IMR-90 (cell line): ENCODE results near the gene YIPF3. TPM values are rescaled to one million over a fixed set of nuclear protein-coding genes. Genes with fewer than 3 reads are reported as not detected.

ENCODE experiments used
- ATAC-seq: fragments of 200-7000 bp; cut with Tn5 transposase; 2 replicates; pipeline ENCODE4 v1.9.1; 2020; ENCODE audit warnings: low read depth, mild to moderate bottlenecking, moderate library complexity
- BruUV-seq: library from RNA; stranded (reverse); fragments of 400-500 nt; replicated peaks from 2 replicates; lab custom pipeline; 2021; lab: Mats Ljungman, UMichigan
- CTCF ChIA-PET: fragments of 300-600 bp; formaldehyde crosslinking; extraction: SDS; loops from one replicate; lab custom pipeline; 2021; ENCODE audit warnings: antibody characterized with exemption; lab: Yijun Ruan, JAX
- POLR2A ChIA-PET: fragments of 300-600 bp; sonication (Branson Sonifier 250); formaldehyde crosslinking; loops from one replicate; lab custom pipeline; 2022; ENCODE audit warnings: antibody characterized with exemption; ENCODE audit not compliant: unreplicated experiment; lab: Charles Lee
- DNase-seq: peaks from one replicate; pipeline ENCODE4 v3.0.0; 2013
- H2AFZ ChIP-seq: replicated peaks from 2 replicates; pipeline ENCODE3; 2013; ENCODE audit warnings: low read length, mild to moderate bottlenecking; ENCODE audit not compliant: poor library complexity
- H2AK5ac ChIP-seq: 2 replicates; pipeline ENCODE4 v1.6.1; 2013; ENCODE audit warnings: low read depth, low read length, inconsistent platforms
- H2AK9ac ChIP-seq: replicated peaks from 2 replicates; pipeline ENCODE3; 2013; ENCODE audit warnings: mild to moderate bottlenecking, low read depth, low read length, moderate library complexity; ENCODE audit not compliant: poor library complexity
- H2BK120ac ChIP-seq: 2 replicates; pipeline ENCODE4 v1.6.1; 2013; ENCODE audit warnings: low read depth, low read length, inconsistent platforms
- H2BK15ac ChIP-seq: 3 replicates; pipeline ENCODE4 v1.6.1; 2013; ENCODE audit warnings: low read depth, low read length, inconsistent platforms
- H2BK20ac ChIP-seq: 2 replicates; pipeline ENCODE4 v1.6.1; 2013; ENCODE audit warnings: low read depth, mild to moderate bottlenecking, inconsistent platforms, low read length, moderate library complexity
- H2BK5ac ChIP-seq: 2 replicates; pipeline ENCODE4 v1.6.1; 2013; ENCODE audit warnings: mild to moderate bottlenecking, low read depth, low read length, inconsistent platforms; ENCODE audit not compliant: poor library complexity, severe bottlenecking
- H3K14ac ChIP-seq: replicated peaks from 2 replicates; pipeline ENCODE4 v1.6.1; 2013; ENCODE audit warnings: low read depth, low read length, inconsistent platforms
- H3K18ac ChIP-seq: 2 replicates; pipeline ENCODE4 v1.6.1; 2013; ENCODE audit warnings: low read depth, low read length, control low read depth
- H3K23ac ChIP-seq: 2 replicates; pipeline ENCODE4 v1.6.1; 2013; ENCODE audit warnings: low read depth, low read length, inconsistent platforms
- H3K27ac ChIP-seq: 2 replicates; pipeline ENCODE4 v1.5.1; 2013; ENCODE audit warnings: mild to moderate bottlenecking, control low read depth, low read length; ENCODE audit not compliant: insufficient read depth
- H3K27me3 ChIP-seq: 2 replicates; pipeline ENCODE4 v1.6.1; 2013; ENCODE audit warnings: low read length; ENCODE audit not compliant: control insufficient read depth, insufficient read depth
- H3K36me3 ChIP-seq: 2 replicates; pipeline ENCODE4 v1.6.1; 2013; ENCODE audit warnings: low read length, mixed read lengths; ENCODE audit not compliant: control insufficient read depth, insufficient read depth
- H3K4ac ChIP-seq: 2 replicates; pipeline ENCODE4 v1.6.1; 2013; ENCODE audit warnings: low read depth, low read length, inconsistent platforms
- H3K4me1 ChIP-seq: 2 replicates; pipeline ENCODE4 v1.6.1; 2013; ENCODE audit warnings: low read length, mixed read lengths; ENCODE audit not compliant: control insufficient read depth, insufficient read depth
- H3K4me2 ChIP-seq: 2 replicates; pipeline ENCODE4 v1.6.1; 2013; ENCODE audit warnings: low read depth, mild to moderate bottlenecking, control low read depth, low read length, moderate library complexity
- H3K4me3 ChIP-seq: 2 replicates; pipeline ENCODE4 v1.5.1; 2013; ENCODE audit warnings: low read depth, mild to moderate bottlenecking, control low read depth, low read length, moderate library complexity; ENCODE audit not compliant: insufficient read depth
- H3K56ac ChIP-seq: 2 replicates; pipeline ENCODE4 v1.6.1; 2013; ENCODE audit warnings: low read length, inconsistent platforms; ENCODE audit not compliant: insufficient read depth; ENCODE audit errors: extremely low read depth
- H3K79me1 ChIP-seq, 2 experiments: 2 replicates each; pipeline ENCODE4 v1.6.1; 2013; ENCODE audit warnings: low read length in 2 of 2, inconsistent platforms in 1 of 2, low read depth in 1 of 2
- H3K9ac ChIP-seq: 2 replicates; pipeline ENCODE4 v1.6.1; 2013; ENCODE audit warnings: low read depth, low read length, control low read depth
- H3K9me1 ChIP-seq: 2 replicates; pipeline ENCODE4 v1.6.1; 2013; ENCODE audit warnings: low read length, inconsistent platforms; ENCODE audit not compliant: insufficient read depth
- H3K9me3 ChIP-seq: 2 replicates; pipeline ENCODE4 v1.6.1; 2013; ENCODE audit warnings: low read length; ENCODE audit not compliant: control insufficient read depth, insufficient read depth
- H4K20me1 ChIP-seq: 2 replicates; pipeline ENCODE4 v1.6.1; 2013; ENCODE audit warnings: low read length, inconsistent platforms; ENCODE audit not compliant: insufficient read depth
- H4K5ac ChIP-seq: 2 replicates; pipeline ENCODE4 v1.6.1; 2013; ENCODE audit warnings: mild to moderate bottlenecking, low read depth, low read length, control low read depth
- H4K8ac ChIP-seq, 2 experiments: 2 replicates each; pipeline ENCODE4 v1.6.1; 2013; ENCODE audit warnings: low read depth in 2 of 2, low read length in 2 of 2, control low read depth in 1 of 2, inconsistent platforms in 1 of 2
- H4K91ac ChIP-seq: 2 replicates; pipeline ENCODE4 v1.6.1; 2013; ENCODE audit warnings: low read depth, low read length, inconsistent platforms; ENCODE audit not compliant: insufficient read depth
- BHLHE40 ChIP-seq: fragments of 150-350 bp; IDR thresholded peaks from 2 replicates; pipeline ENCODE4 v1.6.1; 2016; ENCODE audit warnings: mild to moderate bottlenecking, low read depth, low read length
- CEBPB ChIP-seq: IDR thresholded peaks from 2 replicates; pipeline ENCODE4 v1.6.1; 2012; ENCODE audit warnings: low read depth, low read length, improper control_type of control experiment
- CTCF ChIP-seq: conservative IDR thresholded peaks from 2 replicates; pipeline ENCODE4 v1.5.1; 2012; ENCODE audit warnings: mild to moderate bottlenecking, low read depth, low read length, improper control_type of control experiment
- FOS ChIP-seq: fragments of 150-350 bp; IDR thresholded peaks from 2 replicates; pipeline ENCODE4 v1.6.1; 2016; ENCODE audit warnings: low read depth, low read length
- MAZ ChIP-seq: IDR thresholded peaks from 2 replicates; pipeline ENCODE4 v1.6.1; 2012; ENCODE audit warnings: low read depth, mild to moderate bottlenecking, low read length, improper control_type of control experiment, moderate library complexity, borderline replicate concordance
- MXI1 ChIP-seq: IDR thresholded peaks from 2 replicates; pipeline ENCODE4 v1.6.1; 2012; ENCODE audit warnings: low read depth, mild to moderate bottlenecking, low read length, moderate library complexity, borderline replicate concordance
- NFE2L2 ChIP-seq: fragments of 150-350 bp; IDR thresholded peaks from 2 replicates; pipeline ENCODE4 v1.6.1; 2016; ENCODE audit warnings: low read depth, mild to moderate bottlenecking, low read length
- RAD21 ChIP-seq: IDR thresholded peaks from 2 replicates; pipeline ENCODE4 v1.6.1; 2012; ENCODE audit warnings: low read length, improper control_type of control experiment
- RCOR1 ChIP-seq: IDR thresholded peaks from 2 replicates; pipeline ENCODE4 v1.6.1; 2012; ENCODE audit warnings: mild to moderate bottlenecking, low read length, improper control_type of control experiment; ENCODE audit not compliant: insufficient replicate concordance
- RFX5 ChIP-seq: IDR thresholded peaks from 2 replicates; pipeline ENCODE4 v1.8.0; 2012; ENCODE audit warnings: low read depth, mild to moderate bottlenecking, low read length, moderate library complexity
- SMC3 ChIP-seq: fragments of 150-350 bp; IDR thresholded peaks from 2 replicates; pipeline ENCODE4 v1.6.1; 2016; ENCODE audit warnings: low read depth, mild to moderate bottlenecking, antibody characterized with exemption, low read length, moderate library complexity
- WGBS, 2 experiments: methylation state at CpG; one replicate each; pipeline versions ENCODE4 v1.1.5 to v1.1.7; 2013; ENCODE audit warnings: missing lambda C conversion rate in 2 of 2; ENCODE audit not compliant: insufficient read length in 1 of 2; ENCODE audit errors: extremely low coverage in 2 of 2; 5-methylcytosine and 5-hydroxymethylcytosine counted together
- dilution Hi-C: fragments of 300-500 bp; cut with HindIII; formaldehyde crosslinking; loops from one replicate; pipeline ENCODE4 v1.14.3; 2018; ENCODE audit warnings: low sequenced_read_pairs; ENCODE audit not compliant: unreplicated experiment
- in situ Hi-C: fragments of 300-500 bp; cut with MboI; formaldehyde crosslinking; loops from 3 replicates; pipeline ENCODE4 v1.14.3; 2019; ENCODE audit warnings: low sequenced_read_pairs, inconsistent platforms, mixed read lengths
- intact Hi-C: fragments of 100-400 bp; cut with micrococcal nuclease; formaldehyde crosslinking; loops from 2 replicates; pipeline ENCODE4 v1.10.0; 2022
- polyA plus RNA-seq, 3 experiments: library from polyadenylated mRNA; depleted of rRNA; stranded (reverse); fragments of >200 nt; gene quantifications; 2 replicates each; pipeline ENCODE4 v1.2.3, GENCODE V29; 2012; ENCODE audit warnings: low replicate concordance in 1 of 3
- total RNA-seq: library from RNA; depleted of rRNA; stranded (reverse); fragments of >200 nt; gene quantifications from 2 replicates; pipeline ENCODE4 v1.2.3, GENCODE V29; 2012

Gene YIPF3
- total and polyA plus RNA-seq, 2 of the 4 experiments (the other 2 are of a cell fraction) = 114 to 193 TPM

- ChIA-PET POLR2A (interaction anchor here (0.5 to 0.8 kb wide), 2 partner anchors 16 to 161 kb away, joined by 4 read pairs; no protein-coding TSS in a partner anchor), CTCF (interaction anchor here (0.7 to 3.3 kb wide), 5 partner anchors 10 to 44 kb away, joined by 3 to 17 read pairs (median 3); no protein-coding TSS in a partner anchor)
- no peak overlapping the region for H3K4me3 ChIP-seq
- BruUV-seq = no TSS peak
- H2BK20ac ChIP-seq = no peak overlapping the region; the same call in 1 of the 2 replicates
- in situ Hi-C loops (loop anchor here (5.0 to 10.0 kb wide), 2 partner anchors 34 to 52 kb away; no protein-coding TSS in a partner anchor), dilution Hi-C loops (no loop called here), intact Hi-C loops (loop anchor here (1.0 to 5.0 kb wide), 2 partner anchors 42 to 129 kb away; partner anchors contain the start of gene ZNF318)
- H3K4me2 ChIP-seq = peak overlapping the region; percentile 5
- peak overlapping the region in 1 of 2 experiments; percentile 63; a peak in 1 of 4 replicates for H4K8ac ChIP-seq
- DNase-seq = peak; percentile 62
- peak overlapping the region; percentile 71 for H2BK5ac ChIP-seq
- H3K79me1 ChIP-seq = peaks cover 34 to 60% of the 10 kb centered on the region in 2 experiments
- peaks cover 46% of the 10 kb centered on the region for H3K4me1 ChIP-seq
- no peak overlapping the region for H3K56ac ChIP-seq
- H3K9ac ChIP-seq = no peak overlapping the region
- peak overlapping the region; percentile 80 for H2AK9ac ChIP-seq
- H3K9me3 ChIP-seq = no peaks in the 10 kb centered on the region
- peak overlapping the region; percentile 38 for H2AFZ ChIP-seq
- no peak overlapping the region for H2BK15ac ChIP-seq
- H2AK5ac ChIP-seq = peak overlapping the region; percentile 80
- peaks cover 22% of the 10 kb centered on the region; the same call in 1 of the 2 replicates for H4K20me1 ChIP-seq
- peak overlapping the region; percentile 73 for H3K4ac ChIP-seq
- peak overlapping the region; percentile 80 for H4K91ac ChIP-seq
- peak; percentile 70 for ATAC-seq
- peak overlapping the region; percentile 29 for H3K14ac ChIP-seq
- H3K23ac ChIP-seq = no peak overlapping the region; the same call in 1 of the 2 replicates
- no peak for TF ChIP-seq RCOR1
- TF ChIP-seq BHLHE40 = peak; percentile 84
- no peak for TF ChIP-seq NFE2L2
- TF ChIP-seq CTCF = peak; percentile 77
- peak; percentile 98 for TF ChIP-seq MAZ
- TF ChIP-seq RAD21 = peak; percentile 85
- peak; percentile 96; the same call in 1 of the 2 replicates for TF ChIP-seq MXI1
- TF ChIP-seq SMC3 = peak; percentile 74
- TF ChIP-seq CEBPB = peak; percentile 33; the same call in 1 of the 2 replicates
- no peak for TF ChIP-seq RFX5
- peak; percentile 13; the same call in 1 of the 2 replicates for TF ChIP-seq FOS
- 27% methylated on average over 4 of the region's 18 CpGs; no CpG with 5 or more reads in 1 of the 2 experiments for WGBS, 2 experiments
- peak overlapping the region; percentile 61 for H3K27ac ChIP-seq
- peak overlapping the region; percentile 75 for H2BK120ac ChIP-seq
- no peaks in the 10 kb centered on the region for H3K27me3 ChIP-seq
- no peak overlapping the region for H3K18ac ChIP-seq
- H4K5ac ChIP-seq = no peak overlapping the region
- H3K9me1 ChIP-seq = peaks cover 34% of the 10 kb centered on the region
- peaks cover 30% of the 10 kb centered on the region for H3K36me3 ChIP-seq
Observed at GRCh38 chr6:43496370-43497128, 20.2 kb downstream of the YIPF3 start.
